Measurements from ENCODE around the gene CFAP77. TPM values are rescaled to one million over a fixed set of nuclear protein-coding genes. Genes with fewer than 3 reads are reported as not detected.

Gene CFAP77
- total RNA-seq, 2 donors from 2014 or later: not detected

- ATAC-seq (no peak), DNase-seq (no peak)
- intact Hi-C loops (cut with DNase I, micrococcal nuclease): no loop called here
Measured at GRCh38 chr9:132404228-132404881, 5.7 kb upstream of the CFAP77 start.

- peak; percentile 92 to 95 for DNase-seq
- ATAC-seq: peak; percentile 92
- intact Hi-C loops (cut with DNase I, micrococcal nuclease): no loop called here
Measured at GRCh38 chr9:132406554-132407122, 3.4 kb upstream of the CFAP77 start, which contains the start of gene TTF1. TSS of gene TTF1 (minus strand) at chr9:132406840. CDS start at chr9:132402821, 4,019 bp downstream.

- intact Hi-C loops (cut with DNase I, micrococcal nuclease): no loop called here
- ATAC-seq (no peak), DNase-seq (no peak)
Measured at GRCh38 chr9:132407196-132407595, 2.8 kb upstream of the CFAP77 start.

- intact Hi-C loops (cut with DNase I, micrococcal nuclease): no loop called here
- ATAC-seq: no peak
- DNase-seq: no peak
Measured at GRCh38 chr9:132408521-132408920, 1.5 kb upstream of the CFAP77 start.

- ATAC-seq: peak; percentile 42
- peak in 1 of 2 donors; percentile 9 for DNase-seq
- intact Hi-C loops (cut with DNase I, micrococcal nuclease): loop anchor here in 1 of 2 donors (10.0 kb wide), 1 partner anchor 164 kb away; no protein-coding TSS in a partner anchor
Measured at GRCh38 chr9:132410642-132411041, 631 bp downstream of the CFAP77 start.

- intact Hi-C loops (cut with DNase I, micrococcal nuclease): loop anchor here in 1 of 2 donors (10.0 kb wide), 1 partner anchor 164 kb away; no protein-coding TSS in a partner anchor
- DNase-seq: peak; percentile 40 to 65
- peak; percentile 67 for ATAC-seq
Measured at GRCh38 chr9:132411091-132411508, 1.1 kb downstream of the CFAP77 start.

GRCh38 chr9:132412089-132412488 lies 2.1 kb downstream of the CFAP77 start:
- intact Hi-C loops (cut with DNase I, micrococcal nuclease): loop anchor here in 1 of 2 donors (10.0 kb wide), 1 partner anchor 163 kb away; no protein-coding TSS in a partner anchor
- ATAC-seq (no peak), DNase-seq (peak in 1 of 2 donors; percentile 7)

- DNase-seq (no peak), ATAC-seq (no peak)
- intact Hi-C loops (cut with DNase I, micrococcal nuclease): loop anchor here in 1 of 2 donors (10.0 kb wide), 1 partner anchor 161 kb away; no protein-coding TSS in a partner anchor
Measured at GRCh38 chr9:132413926-132414325, 3.9 kb downstream of the CFAP77 start.

GRCh38 chr9:132414731-132415130 lies 4.7 kb downstream of the CFAP77 start:
- intact Hi-C loops (cut with DNase I, micrococcal nuclease): loop anchor here in 1 of 2 donors (10.0 kb wide), 1 partner anchor 160 kb away; no protein-coding TSS in a partner anchor
- no peak for DNase-seq
- ATAC-seq: no peak

- no peak for DNase-seq
- ATAC-seq: no peak
- intact Hi-C loops (cut with DNase I, micrococcal nuclease): loop anchor here in 1 of 2 donors (10.0 kb wide), 1 partner anchor 160 kb away; no protein-coding TSS in a partner anchor
Measured at GRCh38 chr9:132415181-132415580, 5.2 kb downstream of the CFAP77 start.

- no peak for DNase-seq
- intact Hi-C loops (cut with DNase I, micrococcal nuclease): loop anchor here in 1 of 2 donors (10.0 kb wide), 1 partner anchor 156 kb away; no protein-coding TSS in a partner anchor
- ATAC-seq: no peak
Measured at GRCh38 chr9:132418726-132419363, 8.8 kb downstream of the CFAP77 start.

GRCh38 chr9:132422574-132422973 lies 12.6 kb downstream of the CFAP77 start:
- ATAC-seq: no peak
- DNase-seq: no peak
- intact Hi-C loops (cut with DNase I, micrococcal nuclease): no loop called here

GRCh38 chr9:132423503-132423902 lies 13.5 kb downstream of the CFAP77 start:
- no peak for ATAC-seq
- DNase-seq: no peak
- intact Hi-C loops (cut with DNase I, micrococcal nuclease): no loop called here

GRCh38 chr9:132424857-132425674 lies 15.1 kb downstream of the CFAP77 start:
- ATAC-seq (no peak), DNase-seq (no peak)
- intact Hi-C loops (cut with DNase I, micrococcal nuclease): no loop called here

GRCh38 chr9:132425675-132426062 lies 15.7 kb downstream of the CFAP77 start:
- intact Hi-C loops (cut with DNase I, micrococcal nuclease): no loop called here
- DNase-seq (no peak), ATAC-seq (no peak)

- DNase-seq (no peak), ATAC-seq (no peak)
- intact Hi-C loops (cut with DNase I, micrococcal nuclease): no loop called here
Measured at GRCh38 chr9:132426639-132427414, 16.8 kb downstream of the CFAP77 start.

GRCh38 chr9:132430998-132431397 lies 21.0 kb downstream of the CFAP77 start:
- intact Hi-C loops (cut with DNase I, micrococcal nuclease): no loop called here
- ATAC-seq: no peak
- no peak for DNase-seq

GRCh38 chr9:132434881-132435280 lies 24.9 kb downstream of the CFAP77 start:
- ATAC-seq: no peak
- intact Hi-C loops (cut with DNase I, micrococcal nuclease): no loop called here
- no peak for DNase-seq

Measured in left colon (tissue), 2 donors.